Tibial artery (tissue), 4 donors: Measurements from ENCODE around the gene S1PR4.

Experiments
- DNase-seq, 2 donors: peaks; one replicate each; pipeline ENCODE4 v3.0.0-alpha.2; 2019
- H3K27ac ChIP-seq, 2 donors: fragments of 200-600 bp; sonication (generic) in 1 of 2; 1 replicate in 1 of 2; 2 replicates in 1 of 2; pipeline ENCODE4 v1.5.1; 2018 to 2019; ENCODE audit warnings: mild to moderate bottlenecking in 1 of 2
- H3K27me3 ChIP-seq, 2 donors: fragments of 200-600 bp; sonication (generic) in 1 of 2; one replicate each; pipeline versions ENCODE4 v1.5.1 to v1.6.0; 2016 to 2019
- H3K36me3 ChIP-seq, 3 donors: fragments of 200-600 bp; sonication (generic) in 2 of 3; one replicate each; pipeline ENCODE4 v1.5.1; 2016 to 2019; ENCODE audit warnings: mild to moderate bottlenecking in 2 of 3
- H3K4me1 ChIP-seq, 4 donors: fragments of 200-600 bp; sonication (generic) in 2 of 4; 1 replicate in 3 of 4; 2 replicates in 1 of 4; pipeline ENCODE4 v1.5.1; 2016 to 2019
- H3K4me3 ChIP-seq, 2 donors: fragments of 200-600 bp; sonication (generic) in 1 of 2; 1 replicate in 1 of 2; 2 replicates in 1 of 2; pipeline ENCODE4 v1.5.1; 2018 to 2019; ENCODE audit warnings: mild to moderate bottlenecking in 2 of 2
- H3K9me3 ChIP-seq, 3 donors: fragments of 200-600 bp; sonication (generic) in 1 of 3; one replicate each; pipeline ENCODE4 v1.5.1; 2016 to 2019
- CTCF ChIP-seq, 2 experiments: fragments of 200-600 bp in 1 of 2; fragments of 450-650 bp in 1 of 2; IDR thresholded peaks; one replicate each; pipeline ENCODE4 v1.5.1; 2017 to 2019; ENCODE audit warnings: antibody characterized with exemption in 2 of 2, mild to moderate bottlenecking in 1 of 2, moderate library complexity in 1 of 2
- intact Hi-C: fragments of 100-400 bp; cut with DNase I; formaldehyde crosslinking; loops from one replicate; pipeline ENCODE4 v1.15.0; 2023; ENCODE audit warnings: low total_unique reads

S1PR4 gene

DNA sequence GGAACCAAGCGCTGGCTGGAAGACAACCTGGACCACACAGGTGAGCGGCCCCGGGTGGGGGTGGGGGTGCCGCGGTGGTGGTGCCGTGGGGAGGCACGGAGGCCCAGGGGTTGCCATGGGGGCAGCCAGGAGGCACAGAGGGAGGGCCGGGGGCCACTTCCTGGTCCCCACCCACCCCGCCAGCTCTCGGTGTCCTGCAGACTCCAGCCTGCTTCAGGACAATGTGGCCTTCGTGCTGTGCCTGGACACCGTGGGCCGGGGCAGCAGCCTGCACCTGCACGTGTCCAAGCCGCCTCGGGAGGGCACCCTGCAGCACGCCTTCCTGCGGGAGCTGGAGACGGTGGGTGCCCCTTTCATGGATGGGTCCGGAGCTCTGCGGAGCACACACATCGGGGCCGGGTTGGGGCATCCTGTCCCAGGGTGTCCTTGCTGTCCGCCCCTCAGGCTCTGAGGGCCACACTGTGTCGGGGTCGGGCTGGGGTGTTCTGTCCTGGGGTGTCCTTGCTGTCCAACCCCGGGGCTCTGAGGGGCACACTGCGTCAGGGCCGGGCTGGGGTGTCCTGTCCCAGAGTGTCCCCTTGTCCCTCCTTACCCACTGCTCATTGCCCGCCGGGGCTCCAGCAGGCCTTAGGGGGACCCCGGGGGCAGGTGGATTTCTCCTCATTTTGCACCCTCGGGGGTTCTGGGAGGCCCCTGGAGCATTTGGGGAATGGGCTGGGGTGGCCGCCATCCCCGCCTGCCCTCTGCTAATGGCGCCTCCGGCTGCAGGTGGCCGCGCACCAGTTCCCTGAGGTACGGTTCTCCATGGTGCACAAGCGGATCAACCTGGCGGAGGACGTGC is 25.5 kb downstream of the S1PR4 start:
- H3K36me3 ChIP-seq, result peaks cover 41 to 93% (median 74%) of the 10 kb centered on the region in 3 donors
- no peak for DNase-seq
- intact Hi-C loops, result no loop called here
- no peaks in the 10 kb centered on the region for H3K27me3 ChIP-seq
- no peaks in the 10 kb centered on the region for H3K9me3 ChIP-seq
- H3K4me3 ChIP-seq, result no peak overlapping the region
- no peaks in the 10 kb centered on the region for H3K4me1 ChIP-seq
- no peak overlapping the region for H3K27ac ChIP-seq
- TF ChIP-seq CTCF (IDR thresholded peaks at IDR 0.05), result no peak

DNA sequence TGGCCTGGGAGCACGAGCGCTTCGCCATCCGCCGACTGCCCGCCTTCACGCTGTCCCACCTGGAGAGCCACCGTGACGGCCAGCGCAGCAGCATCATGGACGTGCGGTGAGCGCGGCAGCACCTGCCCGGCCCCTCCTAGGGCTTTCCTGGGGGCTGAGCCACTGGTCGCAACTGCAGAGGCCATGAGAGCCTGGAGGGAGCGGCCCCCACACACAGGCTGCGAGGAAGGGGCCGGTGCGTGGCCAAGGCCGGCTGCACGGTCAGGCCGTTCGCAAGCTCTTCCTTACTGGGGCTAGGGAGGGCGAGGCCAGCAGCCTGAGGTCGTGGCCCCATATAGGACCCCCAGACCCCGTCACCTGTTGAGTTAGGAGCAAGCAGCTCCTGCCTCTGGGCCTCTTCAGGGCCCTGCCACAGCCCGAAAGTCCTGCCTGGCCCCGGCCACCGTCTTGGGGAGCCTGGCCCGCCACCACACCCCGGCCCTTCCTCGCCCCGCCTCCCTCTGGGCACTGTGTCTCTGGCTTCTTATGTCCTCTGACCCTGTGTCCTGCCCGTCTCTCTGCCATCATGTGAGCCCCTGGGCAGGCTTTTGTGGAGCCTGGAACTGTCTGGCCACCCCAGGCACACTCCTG is 26.2 kb downstream of the S1PR4 start:
- no peak overlapping the region for H3K4me3 ChIP-seq

DNA sequence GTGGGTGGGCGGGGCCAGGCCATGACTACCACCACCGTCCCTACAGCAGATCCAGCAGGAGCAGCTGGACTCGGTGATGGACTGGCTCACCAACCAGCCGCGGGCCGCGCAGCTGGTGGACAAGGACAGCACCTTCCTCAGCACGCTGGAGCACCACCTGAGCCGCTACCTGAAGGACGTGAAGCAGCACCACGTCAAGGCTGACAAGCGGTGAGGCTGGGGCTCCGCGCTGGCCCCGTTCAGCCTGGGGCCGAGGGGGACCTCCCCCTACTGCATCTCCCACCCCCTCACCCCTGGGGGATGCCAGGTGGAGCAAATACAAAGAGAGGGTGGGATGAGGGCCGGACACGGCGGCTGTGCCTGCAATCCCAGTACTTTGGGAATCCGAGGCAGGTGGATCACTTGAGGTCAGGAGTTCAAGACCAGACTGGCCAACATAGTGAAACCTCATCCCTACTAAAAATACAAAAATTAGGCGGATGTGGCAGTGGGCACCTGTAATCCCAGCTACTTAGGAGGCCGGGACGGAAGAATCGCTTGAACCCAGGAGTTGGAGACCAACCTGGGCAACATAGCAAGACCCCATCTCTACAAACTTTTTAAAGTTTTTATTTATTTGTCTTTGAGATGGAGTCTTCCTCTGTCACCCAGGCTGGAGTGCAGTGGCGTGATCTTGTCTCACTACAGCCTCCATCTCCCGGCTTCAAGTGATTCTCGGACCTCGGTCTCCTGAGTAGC is 27.8 kb downstream of the S1PR4 start:
- H3K4me3 ChIP-seq, result no peak overlapping the region
- H3K27me3 ChIP-seq, result no peaks in the 10 kb centered on the region
- no peaks in the 10 kb centered on the region for H3K9me3 ChIP-seq
- H3K4me1 ChIP-seq, result no peaks in the 10 kb centered on the region
- no peak for DNase-seq
- intact Hi-C loops, result no loop called here
- no peak overlapping the region for H3K27ac ChIP-seq
- TF ChIP-seq CTCF (IDR thresholded peaks at IDR 0.05), result no peak
- peaks cover 41 to 81% (median 65%) of the 10 kb centered on the region in 3 donors for H3K36me3 ChIP-seq

More for the DNA sequence above, 26.2 kb downstream of the S1PR4 start:
- no peaks in the 10 kb centered on the region for H3K4me1 ChIP-seq
- intact Hi-C loops, result no loop called here
- H3K27me3 ChIP-seq, result no peaks in the 10 kb centered on the region
- H3K27ac ChIP-seq, result no peak overlapping the region
- H3K36me3 ChIP-seq, result peaks cover 41 to 96% (median 70%) of the 10 kb centered on the region in 3 donors
- no peaks in the 10 kb centered on the region for H3K9me3 ChIP-seq
- TF ChIP-seq CTCF (IDR thresholded peaks at IDR 0.05), result no peak
- DNase-seq, result no peak

DNA sequence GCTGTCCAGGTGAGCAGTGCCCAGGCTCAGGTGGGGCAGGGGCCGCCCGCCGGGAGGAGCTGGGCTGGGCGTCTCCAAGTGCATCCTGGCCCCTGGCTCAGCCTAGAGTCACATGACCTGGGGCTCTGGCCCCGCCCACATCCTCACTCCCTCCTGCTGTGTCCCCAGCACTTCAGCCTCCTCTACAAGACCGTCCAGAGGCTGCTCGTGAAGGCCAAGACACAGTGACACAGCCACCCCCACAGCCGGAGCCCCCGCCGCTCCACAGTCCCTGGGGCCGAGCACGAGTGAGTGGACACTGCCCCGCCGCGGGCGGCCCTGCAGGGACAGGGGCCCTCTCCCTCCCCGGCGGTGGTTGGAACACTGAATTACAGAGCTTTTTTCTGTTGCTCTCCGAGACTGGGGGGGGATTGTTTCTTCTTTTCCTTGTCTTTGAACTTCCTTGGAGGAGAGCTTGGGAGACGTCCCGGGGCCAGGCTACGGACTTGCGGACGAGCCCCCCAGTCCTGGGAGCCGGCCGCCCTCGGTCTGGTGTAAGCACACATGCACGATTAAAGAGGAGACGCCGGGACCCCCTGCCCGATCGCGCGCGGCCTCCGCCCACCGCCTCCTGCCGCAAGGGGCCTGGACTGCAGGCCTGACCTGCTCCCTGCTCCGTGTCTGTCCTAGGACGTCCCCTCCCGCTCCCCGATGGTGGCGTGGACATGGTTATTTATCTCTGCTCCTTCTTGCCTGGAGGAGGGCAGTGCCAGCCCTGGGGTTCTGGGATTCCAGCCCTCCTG is 29.1 kb downstream of the S1PR4 start:
- TF ChIP-seq CTCF (IDR thresholded peaks at IDR 0.05), result no peak
- DNase-seq, result no peak
- Histone ChIP-seq H3K27ac (no peak overlapping the region), H3K9me3 (no peaks in the 10 kb centered on the region), H3K36me3 (peaks cover 41 to 68% (median 54%) of the 10 kb centered on the region in 3 donors), H3K4me1 (no peaks in the 10 kb centered on the region), H3K4me3 (no peak overlapping the region), H3K27me3 (no peaks in the 10 kb centered on the region)
- intact Hi-C loops, result no loop called here
